Stimulated activated CD8-positive, alpha-beta memory T cell treated with anti-CD3 and anti-CD28 coated beads, Interleukin-2, amount 100 ng/mL, for 1 hour (primary cell): ENCODE data around the gene ZNF81.
"Not testable (repeated sequence)": the region's sequence is repeated elsewhere in the genome, so short reads cannot be mapped to it uniquely, and the experiment has no call there.

Source experiments
- DNase-seq, 2 donors: peaks; one replicate each; pipeline ENCODE4 v3.0.0-alpha.2; 2020; ENCODE audit warnings: low read depth in 2 of 2

ZNF81 gene

GRCh38 chrX:47936224-47936939, 99.7 kb downstream of the ZNF81 start:
- DNase-seq = no peak

- DNase-seq = no peak
Measured at GRCh38 chrX:47936940-47937317, 100.2 kb downstream of the ZNF81 start.

GRCh38 chrX:47940448-47940847, 103.7 kb downstream of the ZNF81 start:
- no peak for DNase-seq

GRCh38 chrX:47941423-47941822, 104.7 kb downstream of the ZNF81 start:
- DNase-seq = no peak

- DNase-seq = not testable (repeated sequence)
Measured at GRCh38 chrX:47955295-47955694, 118.6 kb downstream of the ZNF81 start.

GRCh38 chrX:47956016-47956415, 119.3 kb downstream of the ZNF81 start:
- DNase-seq = no peak

GRCh38 chrX:47958206-47958605, 121.5 kb downstream of the ZNF81 start:
- not testable (repeated sequence) for DNase-seq

- no peak for DNase-seq
Measured at GRCh38 chrX:47958761-47959342, 122.2 kb downstream of the ZNF81 start.

- DNase-seq = no peak
Measured at GRCh38 chrX:47960406-47960805, 123.7 kb downstream of the ZNF81 start.

GRCh38 chrX:47961830-47962229, 125.1 kb downstream of the ZNF81 start:
- not testable (repeated sequence) for DNase-seq

- not testable (repeated sequence) for DNase-seq
Measured at GRCh38 chrX:47965526-47965925, 128.8 kb downstream of the ZNF81 start.
